Neuronal stem cell (in vitro differentiated cells): Measurements from ENCODE around the gene SCG5.

Experiments used
- DNase-seq: peaks from one replicate; pipeline ENCODE4 v3.0.0-alpha.2; 2013; ENCODE audit warnings: low spot score
- H2AFZ ChIP-seq: one replicate; pipeline ENCODE4 v1.6.1; 2013; ENCODE audit warnings: mild to moderate bottlenecking, low read length, inconsistent platforms
- H2AK5ac ChIP-seq: 2 replicates; pipeline ENCODE4 v1.6.1; 2013; ENCODE audit warnings: low read depth, mild to moderate bottlenecking, inconsistent platforms, low read length, moderate library complexity, mixed read lengths
- H2BK120ac ChIP-seq: 2 replicates; pipeline ENCODE4 v1.6.1; 2013; ENCODE audit warnings: low read depth, mild to moderate bottlenecking, inconsistent platforms, low read length, moderate library complexity, mixed read lengths
- H2BK12ac ChIP-seq: one replicate; pipeline ENCODE4 v1.6.1; 2013; ENCODE audit warnings: low read length, inconsistent platforms
- H2BK15ac ChIP-seq: 2 replicates; pipeline ENCODE4 v1.6.1; 2013; ENCODE audit warnings: mild to moderate bottlenecking, low read length, inconsistent platforms, mixed read lengths
- H2BK5ac ChIP-seq: one replicate; pipeline ENCODE4 v1.6.1; 2013; ENCODE audit warnings: inconsistent platforms, mild to moderate bottlenecking, low read length, moderate library complexity
- H3K14ac ChIP-seq: one replicate; pipeline ENCODE4 v1.6.1; 2013; ENCODE audit warnings: low read length, inconsistent platforms
- H3K18ac ChIP-seq: 2 replicates; pipeline ENCODE4 v1.6.1; 2013; ENCODE audit warnings: low read length, inconsistent platforms
- H3K23ac ChIP-seq: 2 replicates; pipeline ENCODE4 v1.6.1; 2013; ENCODE audit warnings: low read depth, mild to moderate bottlenecking, mixed read lengths, low read length, inconsistent platforms; ENCODE audit not compliant: poor library complexity
- H3K27ac ChIP-seq: replicated peaks from 3 replicates; pipeline ENCODE4 v1.5.1; 2013; ENCODE audit warnings: low read length, inconsistent platforms
- H3K27me3 ChIP-seq, 3 experiments: 2 replicates each; pipeline ENCODE4 v1.6.1; 2013; ENCODE audit warnings: low read length in 3 of 3, mild to moderate bottlenecking in 2 of 3, inconsistent platforms in 1 of 3, low read depth in 1 of 3, mixed read lengths in 1 of 3, moderate library complexity in 1 of 3; ENCODE audit not compliant: control insufficient read depth in 3 of 3, insufficient read depth in 3 of 3
- H3K36me3 ChIP-seq, 2 donors: replicated peaks in 1 of 2; 2 replicates each; pipeline ENCODE4 v1.6.1; 2013; ENCODE audit warnings: low read length in 2 of 2; ENCODE audit not compliant: control insufficient read depth in 2 of 2, insufficient read depth in 2 of 2
- H3K4ac ChIP-seq: 2 replicates; pipeline ENCODE4 v1.6.1; 2013; ENCODE audit warnings: inconsistent platforms, mild to moderate bottlenecking, low read length, moderate library complexity
- H3K4me1 ChIP-seq, 2 donors: 1 replicate in 1 of 2; 2 replicates in 1 of 2; pipeline ENCODE4 v1.6.1; 2013; ENCODE audit warnings: low read length in 2 of 2, low read depth in 1 of 2; ENCODE audit not compliant: control insufficient read depth in 2 of 2, insufficient read depth in 1 of 2
- H3K4me2 ChIP-seq: one replicate; pipeline ENCODE4 v1.6.1; 2013; ENCODE audit warnings: mild to moderate bottlenecking, low read length, inconsistent platforms; ENCODE audit not compliant: insufficient read depth, poor library complexity, severe bottlenecking
- H3K4me3 ChIP-seq, 2 donors: 2 replicates each; pipeline ENCODE4 v1.5.1; 2013; ENCODE audit warnings: low read length in 2 of 2, mild to moderate bottlenecking in 2 of 2, inconsistent platforms in 1 of 2, moderate library complexity in 1 of 2
- H3K79me1 ChIP-seq: one replicate; pipeline ENCODE4 v1.6.1; 2013; ENCODE audit warnings: low read depth, mild to moderate bottlenecking, inconsistent platforms, low read length, moderate library complexity
- H3K9ac ChIP-seq: one replicate; pipeline ENCODE4 v1.6.1; 2013; ENCODE audit warnings: mild to moderate bottlenecking, low read depth, low read length, inconsistent platforms; ENCODE audit not compliant: poor library complexity
- H3K9me3 ChIP-seq, 2 donors: replicated peaks in 1 of 2; 2 replicates each; pipeline versions ENCODE3 to v1.6.1; 2013; ENCODE audit warnings: low read length in 2 of 2, mild to moderate bottlenecking in 2 of 2, inconsistent platforms in 1 of 2, low read depth in 1 of 2, mixed read lengths in 1 of 2, moderate library complexity in 1 of 2; ENCODE audit not compliant: control insufficient read depth in 2 of 2, insufficient read depth in 1 of 2
- H4K8ac ChIP-seq: one replicate; pipeline ENCODE4 v1.6.1; 2013; ENCODE audit warnings: low read depth, mild to moderate bottlenecking, inconsistent platforms, low read length, moderate library complexity
- H4K91ac ChIP-seq: one replicate; pipeline ENCODE4 v1.6.1; 2013; ENCODE audit warnings: low read length, low read depth, mild to moderate bottlenecking, inconsistent platforms; ENCODE audit not compliant: poor library complexity
- WGBS, 2 donors: extraction: QIAGEN DNeasy Blood & Tissue Kit; methylation state at CpG; one replicate each; pipeline ENCODE4 v1.1.7; 2013; ENCODE audit warnings: missing lambda C conversion rate in 2 of 2, mixed read lengths in 1 of 2; ENCODE audit not compliant: insufficient read length in 2 of 2, insufficient replicate concordance in 1 of 2; ENCODE audit errors: extremely low coverage in 2 of 2; 5-methylcytosine and 5-hydroxymethylcytosine counted together

SCG5 gene

DNA sequence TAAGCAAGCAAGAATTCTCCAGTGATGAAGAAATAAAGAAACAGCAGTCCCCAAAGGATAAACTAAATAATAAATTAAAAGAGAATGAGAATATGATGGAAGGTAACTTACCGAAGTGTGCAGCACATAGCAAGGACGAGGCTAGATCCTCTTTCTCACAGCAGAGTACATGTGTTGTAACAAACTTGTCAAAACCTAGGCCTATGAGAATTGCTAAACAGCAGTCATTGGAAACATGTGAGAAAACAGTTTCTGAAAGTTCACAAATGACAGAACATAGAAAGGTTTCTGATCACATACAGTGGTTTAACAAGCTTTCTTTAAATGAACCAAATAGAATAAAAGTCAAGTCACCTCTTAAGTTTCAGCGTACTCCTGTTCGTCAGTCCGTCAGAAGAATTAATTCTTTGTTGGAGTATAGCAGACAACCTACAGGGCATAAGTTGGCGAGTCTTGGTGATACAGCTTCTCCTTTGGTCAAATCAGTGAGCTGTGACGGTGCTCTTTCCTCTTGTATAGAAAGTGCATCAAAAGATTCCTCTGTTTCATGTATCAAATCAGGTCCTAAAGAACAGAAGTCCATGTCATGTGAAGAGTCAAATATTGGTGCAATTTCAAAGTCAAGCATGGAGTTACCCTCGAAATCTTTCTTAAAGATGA lies 4.5 kb upstream of the SCG5 start:
- H3K23ac ChIP-seq: no peak overlapping the region
- H3K4me1 ChIP-seq: peaks cover 0 to 2% of the 10 kb centered on the region in 2 donors
- H3K18ac ChIP-seq: no peak overlapping the region
- no peak overlapping the region for H3K4me2 ChIP-seq
- no peak overlapping the region for H3K14ac ChIP-seq
- WGBS, 2 donors: no CpG with 5 or more reads among the region's 8 CpGs
- H2BK120ac ChIP-seq: no peak overlapping the region
- peaks cover 14 to 83% of the 10 kb centered on the region in 2 donors for H3K36me3 ChIP-seq
- no peaks in the 10 kb centered on the region for H3K9me3 ChIP-seq
- H2BK12ac ChIP-seq: no peak overlapping the region
- H3K9ac ChIP-seq: no peak overlapping the region
- H3K79me1 ChIP-seq: no peaks in the 10 kb centered on the region
- H4K91ac ChIP-seq: no peak overlapping the region
- no peak overlapping the region for H3K4ac ChIP-seq
- no peak overlapping the region for H2AFZ ChIP-seq
- H2BK5ac ChIP-seq: no peak overlapping the region
- no peak overlapping the region for H2BK15ac ChIP-seq
- no peak overlapping the region for H2AK5ac ChIP-seq
- no peak overlapping the region for H4K8ac ChIP-seq
- no peak overlapping the region for H3K4me3 ChIP-seq
- H3K27ac ChIP-seq: no peak overlapping the region
- no peak for DNase-seq
- no peaks in the 10 kb centered on the region for H3K27me3 ChIP-seq

- Histone ChIP-seq H3K36me3 (peaks cover 14 to 81% of the 10 kb centered on the region in 2 donors), H3K9me3 (no peaks in the 10 kb centered on the region), H2BK15ac (no peak overlapping the region), H2BK120ac (no peak overlapping the region), H3K27me3 (no peaks in the 10 kb centered on the region), H3K79me1 (no peaks in the 10 kb centered on the region), H3K18ac (no peak overlapping the region), H4K91ac (no peak overlapping the region), H3K4ac (no peak overlapping the region), H2BK12ac (no peak overlapping the region), H3K4me1 (peaks cover 0 to 5% of the 10 kb centered on the region in 2 donors), H3K27ac (no peak overlapping the region), H3K23ac (no peak overlapping the region), H2BK5ac (no peak overlapping the region), H3K9ac (no peak overlapping the region), H2AFZ (no peak overlapping the region), H2AK5ac (no peak overlapping the region), H3K4me3 (no peak overlapping the region), H4K8ac (no peak overlapping the region), H3K14ac (no peak overlapping the region), H3K4me2 (no peak overlapping the region)
- no CpG with 5 or more reads among the region's 1 CpG for WGBS, 2 donors
- DNase-seq: no peak
These were observed 3.8 kb upstream of the SCG5 start for GRCh38 chr15:32637704-32638103.

GRCh38 chr15:32642667-32643435 lies 1.3 kb downstream of the SCG5 start:
- Histone ChIP-seq H3K4ac (no peak overlapping the region), H2BK12ac (no peak overlapping the region), H4K8ac (no peak overlapping the region), H3K36me3 (peaks cover 3 to 29% of the 10 kb centered on the region in 2 donors), H2BK15ac (no peak overlapping the region), H3K4me1 (peaks cover 0 to 10% of the 10 kb centered on the region in 2 donors), H2AFZ (no peak overlapping the region), H2BK120ac (no peak overlapping the region), H3K79me1 (no peaks in the 10 kb centered on the region), H3K4me2 (no peak overlapping the region), H4K91ac (no peak overlapping the region), H3K27ac (no peak overlapping the region), H3K18ac (no peak overlapping the region), H3K27me3 (no peaks in the 10 kb centered on the region), H3K23ac (no peak overlapping the region), H3K9ac (no peak overlapping the region), H3K14ac (no peak overlapping the region), H3K4me3 (no peak overlapping the region), H3K9me3 (no peaks in the 10 kb centered on the region), H2BK5ac (no peak overlapping the region), H2AK5ac (no peak overlapping the region)
- no peak for DNase-seq
- no CpG with 5 or more reads among the region's 5 CpGs for WGBS, 2 donors

GRCh38 chr15:32643907-32644445 lies 2.5 kb downstream of the SCG5 start:
- no peak overlapping the region for H2BK12ac ChIP-seq
- WGBS, 2 donors: no CpG with 5 or more reads among the region's 1 CpG
- no peaks in the 10 kb centered on the region for H3K27me3 ChIP-seq
- H3K4me3 ChIP-seq: no peak overlapping the region
- H4K8ac ChIP-seq: no peak overlapping the region
- H2BK15ac ChIP-seq: no peak overlapping the region
- no peaks in the 10 kb centered on the region for H3K9me3 ChIP-seq
- no peak overlapping the region for H2BK120ac ChIP-seq
- H3K36me3 ChIP-seq: peaks cover 3 to 18% of the 10 kb centered on the region in 2 donors
- no peak overlapping the region for H3K27ac ChIP-seq
- no peak overlapping the region for H4K91ac ChIP-seq
- no peak overlapping the region for H2AK5ac ChIP-seq
- H3K79me1 ChIP-seq: no peaks in the 10 kb centered on the region
- DNase-seq: no peak
- H3K4me1 ChIP-seq: peaks cover 0 to 10% of the 10 kb centered on the region in 2 donors
- no peak overlapping the region for H3K14ac ChIP-seq
- no peak overlapping the region for H3K4ac ChIP-seq
- no peak overlapping the region for H2BK5ac ChIP-seq
- no peak overlapping the region for H2AFZ ChIP-seq
- H3K23ac ChIP-seq: no peak overlapping the region
- H3K18ac ChIP-seq: no peak overlapping the region
- no peak overlapping the region for H3K9ac ChIP-seq
- no peak overlapping the region for H3K4me2 ChIP-seq
